HG03108 (cell line): ENCODE measurements around the gene GJC1.
"Not testable (repeated sequence)": the region's sequence is repeated elsewhere in the genome, so short reads cannot be mapped to it uniquely, and the experiment has no call there.

Experiments used
- ATAC-seq: cut with Tn5 transposase; IDR thresholded peaks from one replicate; pipeline ENCODE4 v1.9.1; 2021; ENCODE audit warnings: moderate library complexity; ENCODE audit not compliant: unreplicated experiment

GJC1 gene

DNA sequence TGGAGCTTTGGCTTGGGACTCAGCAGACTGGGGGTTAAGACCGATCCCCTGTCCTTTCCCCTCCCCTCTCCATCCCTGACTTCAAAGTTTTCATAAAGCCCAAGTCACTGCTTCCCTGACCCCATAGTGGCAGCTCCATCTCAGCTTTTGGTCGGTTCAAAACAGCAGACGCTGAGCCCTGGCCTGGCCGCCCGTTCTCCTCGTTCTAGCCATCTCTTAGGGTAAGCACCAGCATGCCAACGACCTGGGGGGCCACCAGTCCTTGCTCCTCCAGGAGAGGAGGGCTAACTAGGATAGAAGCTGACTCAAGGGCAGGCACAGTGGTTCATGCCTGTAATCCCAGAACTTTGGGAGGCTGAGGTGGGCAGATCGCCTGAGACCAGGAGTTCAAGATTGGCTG, 16.1 kb upstream of the GJC1 start:
- ATAC-seq: no peak

DNA sequence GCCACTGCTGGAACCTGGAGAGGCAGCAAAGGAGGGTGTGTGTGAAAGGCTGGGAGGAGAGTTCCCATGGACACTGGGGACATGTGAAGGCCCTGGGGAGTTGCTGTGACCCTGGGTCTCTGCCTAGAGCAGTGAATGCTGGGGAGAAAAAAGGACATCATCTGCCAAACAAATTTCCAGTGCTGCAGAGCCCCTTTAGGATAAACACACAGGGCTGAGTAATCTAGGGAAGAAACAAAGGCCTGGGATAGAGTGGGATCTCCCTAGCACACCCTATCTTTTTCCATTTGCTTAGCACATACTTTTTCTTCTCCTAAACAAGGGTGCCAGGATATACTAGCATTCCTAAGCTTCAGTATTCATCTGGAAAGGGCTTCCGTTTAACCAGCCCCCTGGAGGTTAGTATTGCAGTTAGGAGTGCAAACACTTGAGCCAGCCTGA, 14.3 kb upstream of the GJC1 start:
- ATAC-seq: no peak

DNA sequence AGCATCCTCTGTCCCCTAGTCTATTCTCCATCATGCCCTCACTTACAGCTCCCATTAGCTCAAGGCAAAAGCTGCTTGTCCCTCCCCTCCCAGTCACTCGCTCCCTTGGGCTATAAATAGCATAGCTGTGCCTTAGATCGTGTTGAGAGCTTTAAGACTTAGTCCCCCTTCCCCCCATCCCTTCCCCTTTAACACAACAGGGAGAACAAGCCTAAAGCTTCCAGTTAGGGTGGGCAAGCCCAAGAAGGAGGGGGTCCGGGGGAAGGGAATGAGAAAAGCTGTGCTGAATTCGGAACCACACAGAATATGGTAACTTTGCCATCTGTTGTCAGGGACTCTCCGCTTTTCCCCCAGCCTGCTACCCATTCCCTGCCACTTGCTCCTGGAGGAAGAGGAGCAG, 12.7 kb upstream of the GJC1 start:
- ATAC-seq: no peak

DNA sequence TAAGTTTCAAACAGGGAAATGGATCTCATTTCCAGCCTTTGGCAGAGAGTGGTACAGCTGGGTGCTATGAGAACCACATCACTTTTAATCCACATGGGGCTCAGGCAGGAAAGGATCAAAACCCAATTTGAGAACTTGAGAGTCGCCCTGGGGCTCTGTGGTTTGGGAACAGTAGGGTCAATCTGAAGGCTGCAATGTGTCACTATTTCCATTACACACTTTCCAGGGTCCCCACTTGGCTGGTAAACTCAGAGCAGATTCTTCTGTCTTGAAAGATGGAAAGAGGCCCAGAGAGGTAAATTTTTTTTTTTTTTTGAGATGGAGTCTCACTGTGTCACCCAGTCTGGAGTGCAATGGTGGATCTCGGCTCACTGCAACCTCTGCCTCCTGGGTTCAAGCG, 10.8 kb upstream of the GJC1 start:
- ATAC-seq: no peak

DNA sequence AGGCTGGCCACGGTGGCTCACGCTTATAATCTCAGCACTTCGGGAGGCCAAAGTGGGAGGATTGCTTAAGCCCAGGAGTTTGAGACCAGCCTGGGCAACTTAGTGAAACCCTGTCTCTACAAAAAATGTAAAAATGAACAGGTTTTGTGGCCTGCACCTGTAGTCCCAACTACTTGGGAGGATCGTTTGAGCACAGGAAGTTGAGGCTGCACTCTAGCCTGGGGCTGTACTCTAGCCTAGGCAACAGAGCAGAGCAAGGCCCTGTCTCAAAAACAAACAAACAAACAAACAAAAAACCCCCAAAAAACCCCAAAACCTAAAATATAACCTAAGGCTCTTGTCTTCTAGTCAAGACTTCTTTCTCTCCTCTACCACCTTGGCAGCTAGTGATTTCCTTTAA, 10.2 kb upstream of the GJC1 start:
- no peak for ATAC-seq

DNA sequence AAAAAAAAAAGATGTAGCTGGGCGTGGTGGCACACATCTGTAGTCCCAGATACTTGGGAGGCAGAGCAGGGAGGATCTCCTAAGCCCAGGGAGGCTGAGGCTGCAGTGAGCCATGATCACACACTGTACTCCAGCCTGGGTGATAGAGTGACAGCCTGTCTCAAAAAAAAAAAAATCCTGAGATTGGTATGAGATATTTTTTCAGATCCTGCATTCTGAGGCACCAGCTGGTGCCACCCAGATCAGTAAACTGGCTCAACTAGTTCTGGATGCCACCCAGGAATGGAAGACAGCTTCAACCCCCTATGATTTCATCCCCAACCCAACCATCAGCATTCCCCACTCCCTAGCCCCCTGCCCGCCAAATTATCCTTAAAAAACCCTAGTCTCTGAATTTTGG, 7.1 kb upstream of the GJC1 start:
- no peak for ATAC-seq

DNA sequence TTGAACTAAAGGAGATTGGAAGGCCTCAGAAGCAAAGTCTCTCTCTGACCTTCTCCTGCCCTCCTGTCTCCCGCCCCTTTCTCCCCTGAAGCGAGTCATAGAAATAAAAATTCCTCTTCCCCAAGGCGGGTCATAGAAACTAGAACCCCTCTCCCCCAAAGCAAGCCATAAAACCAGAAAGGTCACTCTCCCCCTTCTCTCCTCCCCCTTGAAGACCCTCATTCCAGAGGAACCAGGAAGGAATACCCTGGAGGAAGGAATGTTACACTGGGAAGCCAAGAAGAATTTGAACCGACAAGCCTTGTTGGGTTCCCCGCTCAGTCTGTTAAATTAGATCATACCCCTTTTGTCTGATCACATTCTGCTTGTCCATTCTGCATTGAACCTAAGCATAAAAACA, 2.7 kb upstream of the GJC1 start:
- no peak for ATAC-seq

DNA sequence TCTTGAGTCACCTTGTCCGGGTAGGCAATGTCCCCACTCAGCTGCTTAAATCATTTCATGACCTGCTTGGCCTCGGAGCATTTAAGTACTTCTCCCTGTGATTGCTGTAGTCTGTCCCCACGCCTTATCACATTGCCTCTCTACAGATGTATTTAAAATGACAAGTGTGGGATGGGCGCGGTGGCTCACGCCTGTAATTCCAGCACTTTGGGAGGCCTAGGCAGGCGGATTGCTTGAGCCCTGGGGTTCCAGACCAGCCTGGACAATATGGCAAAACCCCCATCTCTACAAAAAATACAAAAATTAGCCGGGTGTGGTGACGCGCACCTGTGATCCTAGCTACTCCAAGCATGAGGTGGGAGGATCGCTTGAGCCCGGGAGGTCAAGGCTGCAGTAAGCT, 1.3 kb upstream of the GJC1 start:
- no peak for ATAC-seq

DNA sequence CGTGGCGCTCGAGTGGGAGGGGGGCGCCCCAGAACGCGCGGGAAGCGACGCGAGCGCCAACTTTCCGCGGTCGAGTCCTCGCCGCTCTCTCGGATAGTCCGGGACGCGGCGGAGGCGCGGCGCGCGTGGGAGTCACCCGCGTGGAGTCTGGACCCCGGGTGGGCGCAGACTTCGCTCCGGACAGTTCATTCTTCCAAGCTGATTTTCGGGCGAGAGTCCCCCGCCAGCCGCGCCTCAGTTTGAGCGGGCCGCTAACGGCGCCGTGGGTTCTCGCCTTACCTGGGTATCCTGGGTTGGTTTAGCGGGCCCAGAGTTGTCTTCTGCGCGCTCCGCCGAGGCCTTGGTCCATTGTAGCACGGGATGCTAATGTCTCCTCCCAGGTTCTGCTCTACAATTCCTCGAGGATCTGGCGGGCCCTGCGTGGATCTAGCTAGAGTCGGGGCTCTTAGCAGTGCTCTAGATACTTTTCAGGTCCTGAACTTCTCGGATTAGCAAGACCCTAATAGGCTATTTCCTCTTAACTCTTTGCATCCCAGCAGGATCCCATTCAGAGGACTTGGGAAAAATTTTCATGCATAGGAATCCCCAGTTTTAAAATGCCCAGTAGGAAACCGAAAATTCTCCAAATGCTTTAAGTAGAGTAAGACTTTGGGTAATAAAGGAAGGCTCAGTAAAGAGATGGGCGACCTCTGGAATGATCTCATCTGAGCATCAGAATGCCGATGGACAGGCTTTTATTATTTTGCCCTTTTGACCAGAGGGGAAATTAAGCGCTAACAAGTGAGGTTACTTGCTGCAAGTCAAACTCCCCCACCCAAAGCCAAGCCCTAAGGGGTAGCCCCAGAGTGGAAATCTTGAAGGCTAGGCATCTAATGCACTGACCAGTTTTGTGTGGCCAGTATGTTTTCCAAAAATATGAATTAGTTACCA, 537 bp upstream of the GJC1 start:
- ATAC-seq: no peak

DNA sequence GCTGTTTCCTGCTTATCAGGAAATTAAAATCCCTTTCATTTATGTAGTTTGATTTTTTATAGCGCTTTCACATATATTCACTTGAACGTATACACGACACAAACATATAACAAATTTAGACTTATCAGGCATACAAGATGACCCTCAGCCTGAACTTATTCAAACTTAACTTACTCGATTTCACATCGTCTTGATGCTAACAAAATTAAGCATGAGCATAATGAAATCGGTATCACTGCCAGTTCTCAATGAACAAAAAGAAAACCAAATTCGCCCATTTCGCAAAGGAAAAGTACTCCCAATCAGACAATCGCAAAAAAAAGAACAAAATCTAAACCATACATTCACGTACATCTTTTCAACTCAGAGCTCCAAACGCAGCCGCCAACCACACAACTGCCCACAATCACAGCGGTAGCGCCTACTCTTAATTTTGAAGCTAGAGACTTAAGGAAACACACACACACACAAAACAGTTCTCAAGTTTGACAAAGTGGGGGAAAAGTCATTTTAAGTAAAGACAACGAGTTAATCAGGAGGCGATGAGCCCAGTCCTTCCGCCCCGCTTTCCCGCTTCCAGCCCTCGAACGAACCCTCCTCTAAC, 1.1 kb downstream of the GJC1 start:
- no peak for ATAC-seq

DNA sequence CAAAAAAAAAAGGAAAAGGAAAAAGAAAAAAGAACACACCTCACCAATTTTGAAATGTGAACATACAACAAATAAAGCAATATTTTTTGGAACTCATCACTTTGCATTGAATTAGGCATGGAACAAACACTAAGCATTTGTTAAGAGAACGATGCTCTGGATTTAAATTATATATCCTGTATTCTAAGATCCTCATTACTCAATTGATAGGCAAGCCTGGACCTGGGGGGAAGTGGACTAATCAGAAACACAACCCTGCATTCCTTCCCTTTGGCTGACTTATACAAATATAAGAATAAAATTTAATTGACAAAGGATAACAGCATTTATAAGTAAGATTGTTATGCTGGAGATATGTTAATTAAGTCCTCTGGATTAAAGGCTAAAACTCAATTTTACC, 2.2 kb downstream of the GJC1 start:
- ATAC-seq: no peak

DNA sequence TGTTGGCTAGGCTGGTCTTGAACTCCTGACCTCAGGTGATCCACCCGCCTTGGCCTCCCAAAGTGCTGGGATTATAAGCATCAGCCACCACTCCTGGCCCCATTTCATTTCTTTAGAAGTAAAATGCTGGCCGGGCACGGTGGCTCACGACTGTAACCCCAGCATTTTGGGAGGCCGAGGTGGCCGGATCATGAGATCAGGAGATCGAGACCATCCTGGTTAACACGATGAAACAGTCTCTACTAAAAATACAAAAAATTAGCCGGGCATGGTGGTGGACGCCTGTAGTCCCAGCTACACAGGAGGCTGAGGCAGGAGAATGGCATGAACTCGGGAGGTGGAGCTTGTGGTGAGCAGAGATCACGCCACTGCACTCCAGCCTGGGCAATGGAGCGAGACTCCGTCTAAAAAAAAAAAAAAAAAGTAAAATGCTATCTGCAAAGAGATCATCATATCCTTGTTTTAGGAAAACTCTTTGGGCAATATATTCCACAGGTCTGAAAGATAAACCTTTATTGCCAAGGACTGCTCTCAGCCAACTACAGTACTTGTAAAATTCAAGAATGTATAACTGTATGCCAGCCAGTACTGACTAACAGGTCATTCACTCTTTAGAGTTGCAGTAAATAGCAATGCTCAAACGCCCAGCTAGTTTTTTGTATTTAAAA, 3.8 kb downstream of the GJC1 start:
- no peak for ATAC-seq

DNA sequence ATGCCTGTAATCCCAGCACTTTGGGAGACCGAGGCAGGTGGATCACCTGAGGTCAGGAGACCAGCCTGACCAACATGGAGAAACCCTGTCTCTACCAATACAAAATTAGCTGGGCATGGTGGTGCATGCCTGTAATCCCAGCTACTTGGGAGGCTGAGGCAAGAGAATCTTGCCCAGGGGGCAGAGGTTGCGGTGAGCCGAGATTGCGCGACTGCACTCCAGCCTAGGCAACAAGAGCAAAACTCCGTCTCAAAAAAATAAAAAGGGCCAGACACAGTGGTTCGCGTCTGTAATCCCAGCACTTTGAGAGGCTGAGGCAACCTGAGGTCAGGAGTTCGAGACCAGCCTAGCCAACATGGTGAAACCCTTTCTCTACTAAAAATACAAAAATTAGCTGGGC, 4.9 kb downstream of the GJC1 start:
- ATAC-seq: not testable (repeated sequence)

DNA sequence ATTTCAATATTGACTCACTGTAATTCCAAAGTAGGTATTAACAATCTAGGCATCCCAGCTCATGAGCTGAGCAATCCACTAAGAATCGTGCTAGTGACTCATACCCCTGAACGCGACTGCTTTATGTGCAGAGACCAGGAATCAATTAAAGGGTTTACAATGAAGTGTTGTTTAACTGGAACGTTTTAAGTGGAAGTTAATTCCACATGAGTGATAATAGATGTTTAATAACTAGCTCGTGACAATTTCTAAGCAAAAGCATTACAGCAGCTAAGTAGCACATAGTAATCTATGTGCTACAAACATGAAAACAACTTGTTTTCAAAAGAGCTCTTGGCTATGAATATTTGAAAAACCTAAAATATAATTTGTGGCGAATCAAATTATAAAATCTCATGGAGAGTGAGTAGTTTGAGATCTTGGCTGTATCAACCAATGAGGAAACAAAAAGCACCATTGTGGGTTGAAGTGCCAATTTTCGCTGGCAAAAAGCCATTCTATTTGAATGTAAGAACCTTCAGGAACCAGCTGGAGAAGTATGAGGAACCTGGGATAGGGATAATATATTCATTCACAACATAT, 9.4 kb downstream of the GJC1 start:
- ATAC-seq: no peak

DNA sequence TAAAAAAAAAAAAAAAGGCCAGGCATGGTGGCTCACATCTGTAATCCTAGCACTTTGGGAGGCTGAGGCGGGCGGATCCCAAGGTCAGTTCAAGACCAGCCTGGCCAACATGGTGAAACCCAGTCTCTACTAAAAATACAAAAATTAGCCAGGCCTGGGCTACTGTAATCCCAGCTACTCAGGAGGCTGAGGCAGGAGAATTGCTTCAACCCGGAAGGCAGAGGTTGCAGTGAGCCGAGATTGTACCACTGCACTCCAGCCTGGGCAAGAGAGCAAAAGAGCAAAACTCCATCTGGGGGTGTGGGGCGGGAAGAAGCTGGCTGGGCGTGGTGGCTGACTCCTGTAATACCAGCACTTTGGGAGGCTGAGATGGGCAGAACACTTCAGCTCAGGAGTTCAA, 11.6 kb downstream of the GJC1 start:
- not testable (repeated sequence) for ATAC-seq

DNA sequence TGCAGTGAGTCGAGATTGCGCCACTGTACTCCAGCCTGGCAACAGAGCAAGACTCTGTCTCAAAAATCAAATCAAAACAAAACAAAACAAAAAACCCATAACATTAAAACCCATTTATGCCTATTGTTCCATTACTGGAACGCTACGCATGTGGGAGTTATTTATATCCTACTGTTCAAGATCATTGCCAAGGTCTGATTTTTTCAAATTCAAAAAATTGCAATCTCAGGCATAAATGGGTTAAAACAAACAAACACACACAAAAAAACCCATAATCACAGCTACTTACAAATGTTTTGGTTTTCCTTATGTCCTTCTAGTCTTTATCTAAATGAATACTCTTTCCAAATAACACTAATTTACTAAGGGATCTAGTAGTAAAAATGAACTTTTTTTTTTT, 17.8 kb downstream of the GJC1 start:
- ATAC-seq: no peak

DNA sequence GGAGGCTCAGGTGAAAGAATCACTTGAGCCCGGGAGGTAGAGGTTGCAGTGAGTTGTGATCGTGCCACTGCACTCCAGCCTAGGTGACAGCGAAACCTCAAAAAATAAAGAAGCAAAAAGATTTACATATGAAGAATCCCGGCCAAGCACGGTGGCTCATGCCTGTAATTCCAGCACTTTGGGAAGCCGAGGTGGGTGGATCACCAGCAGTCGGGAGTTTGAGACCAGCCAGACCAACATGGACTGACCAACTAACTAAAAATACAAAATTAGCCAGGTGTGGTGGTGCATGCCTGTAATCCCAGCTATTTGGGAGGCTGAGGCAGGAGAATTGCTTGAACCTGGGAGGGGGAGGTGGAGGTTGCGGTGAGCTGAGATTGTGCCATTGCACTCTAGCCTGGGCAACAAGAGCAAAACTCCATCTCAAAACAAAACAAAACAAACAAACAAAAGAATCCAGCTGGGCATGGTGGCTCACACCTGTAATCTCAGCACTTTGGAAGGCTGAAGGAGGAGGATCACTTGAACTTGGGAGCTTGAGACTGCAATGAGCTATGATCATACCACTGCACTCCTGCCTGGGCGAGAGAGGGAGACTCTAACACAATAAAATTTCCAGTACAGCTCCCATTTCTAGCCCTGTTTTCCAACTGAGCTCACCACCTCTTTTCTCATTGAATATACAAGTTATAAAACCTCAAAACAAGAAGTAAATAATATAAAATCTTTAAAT, 21.3 kb downstream of the GJC1 start:
- ATAC-seq: not testable (repeated sequence)

DNA sequence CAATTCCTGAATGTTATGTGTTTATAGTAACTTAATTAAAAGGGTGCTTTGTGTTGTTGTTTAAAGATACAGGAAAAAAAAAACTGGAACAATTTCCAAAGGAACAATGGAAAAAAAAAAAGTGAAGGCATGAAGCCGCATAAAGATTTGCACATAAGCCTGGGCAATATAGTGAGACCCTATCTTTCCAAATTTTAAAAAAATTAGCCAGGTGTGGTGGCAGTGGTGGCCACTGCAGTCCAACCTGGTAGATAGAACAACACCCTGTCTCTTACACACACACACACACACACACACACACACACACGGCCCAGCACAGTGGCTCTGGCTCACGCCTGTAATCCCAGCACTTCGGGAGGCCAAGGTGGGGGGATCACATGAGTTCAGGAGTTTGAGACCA, 21.9 kb downstream of the GJC1 start:
- no peak for ATAC-seq

DNA sequence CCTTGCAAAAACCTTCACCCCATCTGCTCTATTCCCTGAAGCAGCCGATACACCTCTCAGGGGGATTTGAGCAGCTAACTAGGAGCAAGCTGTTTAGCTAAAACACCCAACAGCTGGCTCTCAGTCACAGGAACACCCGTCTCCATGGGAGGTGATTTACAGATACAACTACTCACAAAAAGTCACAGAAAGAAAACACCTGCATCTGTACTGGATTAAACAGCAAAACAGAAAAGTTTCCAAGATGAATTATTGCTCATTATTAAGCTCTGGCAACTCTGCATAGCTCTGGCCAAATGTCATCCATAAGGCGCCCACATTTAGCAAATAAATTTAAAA, 22.3 kb downstream of the GJC1 start:
- no peak for ATAC-seq

DNA sequence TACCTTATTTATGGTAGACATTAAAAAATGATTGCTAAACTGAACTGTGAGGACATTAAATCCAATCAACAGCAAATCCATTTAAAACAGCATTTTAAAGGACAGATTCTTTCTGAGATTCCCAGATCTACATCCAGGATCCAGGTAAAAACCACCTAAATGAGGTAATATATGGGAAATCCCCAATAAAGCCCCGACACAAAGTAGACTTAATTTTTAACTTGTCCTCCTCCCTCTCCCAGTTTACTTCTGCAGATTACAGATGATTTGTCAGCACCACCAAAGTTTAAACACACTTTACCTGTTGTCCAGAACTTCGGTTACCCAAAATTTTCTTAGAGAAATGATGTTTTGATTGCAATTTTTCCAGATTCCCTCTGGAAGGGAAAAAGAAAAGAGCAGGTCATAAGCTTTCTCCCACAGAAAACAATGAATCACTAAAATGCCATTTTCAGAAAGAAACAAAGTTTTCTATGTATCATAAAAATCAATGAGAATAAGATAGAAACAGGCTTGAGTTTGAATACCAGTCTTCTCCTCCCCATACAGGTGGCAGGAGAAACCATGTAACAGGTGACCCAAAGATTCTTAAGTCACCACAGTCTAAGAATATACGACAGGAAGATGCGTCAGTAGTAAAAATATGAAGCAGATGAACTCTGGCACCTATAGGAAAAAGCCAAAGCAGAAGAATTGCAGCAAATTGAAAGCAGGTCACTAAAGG, 22.8 kb downstream of the GJC1 start:
- ATAC-seq: no peak
